Measurements from ENCODE around the gene KBTBD6. TPM values are rescaled to one million over a fixed set of nuclear protein-coding genes. Genes with fewer than 3 reads are reported as not detected.

The KBTBD6 gene
- total and polyA plus RNA-seq, 4 donors, result 2.1 to 5.1 (median 3.8) TPM

DNA sequence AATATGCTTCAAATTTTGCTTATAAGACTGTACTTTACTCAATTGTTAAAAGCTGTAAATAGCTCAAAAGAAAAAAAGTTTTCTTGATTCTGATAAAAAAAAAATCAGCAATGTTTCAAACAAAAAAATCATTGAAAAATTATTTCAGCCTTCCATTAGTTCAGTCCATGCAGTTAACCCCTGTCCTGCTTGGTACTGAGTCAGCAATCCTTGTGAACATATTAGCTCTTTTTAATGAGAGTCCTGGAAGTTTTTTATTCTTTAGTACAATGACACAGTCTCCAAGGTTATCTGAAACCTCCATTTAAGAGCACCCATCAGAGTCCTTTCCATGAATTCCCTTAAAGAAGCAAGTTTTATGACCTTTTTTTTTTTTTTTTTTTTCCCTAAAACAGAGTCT is 21.4 kb upstream of the KBTBD6 start:
- H3K9me3 ChIP-seq (ENCODE audit: control insufficient read depth in 4 of 4, low read length in 3 of 4), result peaks cover 5 to 11% (median 9%) of the 10 kb centered on the region in 4 donors
- TF ChIP-seq RXRA (IDR thresholded peaks at IDR 0.05) (no peak), JUND (IDR thresholded peaks at IDR 0.05) (no peak), GABPA (IDR thresholded peaks at IDR 0.05 in 1 of 2, conservative IDR thresholded peaks at IDR 0.05 in 1 of 2) (no peak), EGR1 (IDR thresholded peaks at IDR 0.05; ENCODE audit: low read depth in 2 of 2) (no peak), SP1 (IDR thresholded peaks at IDR 0.05) (no peak), FOXA1 (IDR thresholded peaks at IDR 0.05) (no peak), NR2F2 (IDR thresholded peaks at IDR 0.05) (no peak)
- TF ChIP-seq, protein P1, sequence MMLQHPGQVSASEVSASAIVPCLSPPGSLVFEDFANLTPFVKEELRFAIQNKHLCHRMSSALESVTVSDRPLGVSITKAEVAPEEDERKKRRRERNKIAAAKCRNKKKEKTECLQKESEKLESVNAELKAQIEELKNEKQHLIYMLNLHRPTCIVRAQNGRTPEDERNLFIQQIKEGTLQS (IDR thresholded peaks at IDR 0.05), result no peak
- DNase-seq (ENCODE audit: low spot score), result no peak
- no peaks in the 10 kb centered on the region for H3K4me1 ChIP-seq (ENCODE audit: control insufficient read depth in 4 of 4, insufficient read depth in 4 of 4, low read length in 3 of 4)
- no peak overlapping the region for H3K4me3 ChIP-seq (ENCODE audit: low read depth in 1 of 3, low read length in 3 of 3)
- H3K27me3 ChIP-seq (ENCODE audit: control insufficient read depth in 4 of 4, insufficient read depth in 4 of 4, low read length in 3 of 4), result no peaks in the 10 kb centered on the region
- H3K27ac ChIP-seq (ENCODE audit: low read depth in 1 of 2, low read length in 2 of 2), result no peak overlapping the region
- H3K36me3 ChIP-seq (ENCODE audit: control insufficient read depth in 4 of 4, insufficient read depth in 3 of 4, low read depth in 1 of 4, low read length in 3 of 4), result no peaks in the 10 kb centered on the region
- no peak overlapping the region for H3K9ac ChIP-seq (ENCODE audit: low read depth in 1 of 2, low read length in 2 of 2)

- no peak overlapping the region for H3K27ac ChIP-seq (ENCODE audit: low read depth in 1 of 2, low read length in 2 of 2)
- no peaks in the 10 kb centered on the region for H3K27me3 ChIP-seq (ENCODE audit: control insufficient read depth in 4 of 4, insufficient read depth in 4 of 4, low read length in 3 of 4)
- WGBS, result 94% methylated on average over 3 of the region's 3 CpGs
- peaks cover 11 to 24% (median 15%) of the 10 kb centered on the region in 4 donors for H3K9me3 ChIP-seq (ENCODE audit: control insufficient read depth in 4 of 4, low read length in 3 of 4)
- DNase-seq (ENCODE audit: low spot score), result no peak
- H3K36me3 ChIP-seq (ENCODE audit: control insufficient read depth in 4 of 4, insufficient read depth in 3 of 4, low read depth in 1 of 4, low read length in 3 of 4), result no peaks in the 10 kb centered on the region
- H3K9ac ChIP-seq (ENCODE audit: low read depth in 1 of 2, low read length in 2 of 2), result no peak overlapping the region
- no peaks in the 10 kb centered on the region for H3K4me1 ChIP-seq (ENCODE audit: control insufficient read depth in 4 of 4, insufficient read depth in 4 of 4, low read length in 3 of 4)
- peak overlapping the region in 1 of 3 donors; percentile 37 for H3K4me3 ChIP-seq (ENCODE audit: low read depth in 1 of 3, low read length in 3 of 3)
- TF ChIP-seq HNF4G (IDR thresholded peaks at IDR 0.05) (no peak), EGR1 (IDR thresholded peaks at IDR 0.05; ENCODE audit: low read depth in 2 of 2) (no peak), ZBTB33 (IDR thresholded peaks at IDR 0.05) (no peak), FOXA1 (IDR thresholded peaks at IDR 0.05) (no peak), YY1 (IDR thresholded peaks at IDR 0.05) (no peak), RXRA (IDR thresholded peaks at IDR 0.05) (no peak), TAF1 (conservative IDR thresholded peaks at IDR 0.05) (no peak), CTCF (IDR thresholded peaks at IDR 0.05; ENCODE audit: low read depth, low read length, missing input control) (no peak), HNF4A (conservative IDR thresholded peaks at IDR 0.05) (no peak), RAD21 (IDR thresholded peaks at IDR 0.05) (no peak)
- TF ChIP-seq, protein P1 (IDR thresholded peaks at IDR 0.05), result no peak
Observed at GRCh38 chr13:41152005-41152404, 19.4 kb upstream of the KBTBD6 start.

- no peaks in the 10 kb centered on the region for H3K4me1 ChIP-seq (ENCODE audit: control insufficient read depth in 4 of 4, insufficient read depth in 4 of 4, low read length in 3 of 4)
- TF ChIP-seq FOXA2 (IDR thresholded peaks at IDR 0.05) (no peak), CTCF (IDR thresholded peaks at IDR 0.05; ENCODE audit: low read depth, low read length, missing input control) (no peak), RAD21 (IDR thresholded peaks at IDR 0.05) (no peak), FOXA1 (IDR thresholded peaks at IDR 0.05) (no peak)
- no peak overlapping the region for H3K9ac ChIP-seq (ENCODE audit: low read depth in 1 of 2, low read length in 2 of 2)
- H3K9me3 ChIP-seq (ENCODE audit: control insufficient read depth in 4 of 4, low read length in 3 of 4), result peaks cover 11 to 24% (median 15%) of the 10 kb centered on the region in 4 donors
- no peak for DNase-seq (ENCODE audit: low spot score)
- H3K4me3 ChIP-seq (ENCODE audit: low read depth in 1 of 3, low read length in 3 of 3), result no peak overlapping the region
- no peaks in the 10 kb centered on the region for H3K36me3 ChIP-seq (ENCODE audit: control insufficient read depth in 4 of 4, insufficient read depth in 3 of 4, low read depth in 1 of 4, low read length in 3 of 4)
- H3K27me3 ChIP-seq (ENCODE audit: control insufficient read depth in 4 of 4, insufficient read depth in 4 of 4, low read length in 3 of 4), result no peaks in the 10 kb centered on the region
- WGBS, result 88% methylated on average over 2 of the region's 2 CpGs
- no peak overlapping the region for H3K27ac ChIP-seq (ENCODE audit: low read depth in 1 of 2, low read length in 2 of 2)
Observed at GRCh38 chr13:41150058-41150457, 17.5 kb upstream of the KBTBD6 start.
